Activated CD4-positive, alpha-beta T cell treated with anti-CD3 and anti-CD28 coated beads for 1 hour (primary cell): ENCODE measurements around the gene SKIC3.

Experiments
- DNase-seq: peaks from one replicate; pipeline ENCODE4 v3.0.0-alpha.2; 2020

The SKIC3 gene

DNA sequence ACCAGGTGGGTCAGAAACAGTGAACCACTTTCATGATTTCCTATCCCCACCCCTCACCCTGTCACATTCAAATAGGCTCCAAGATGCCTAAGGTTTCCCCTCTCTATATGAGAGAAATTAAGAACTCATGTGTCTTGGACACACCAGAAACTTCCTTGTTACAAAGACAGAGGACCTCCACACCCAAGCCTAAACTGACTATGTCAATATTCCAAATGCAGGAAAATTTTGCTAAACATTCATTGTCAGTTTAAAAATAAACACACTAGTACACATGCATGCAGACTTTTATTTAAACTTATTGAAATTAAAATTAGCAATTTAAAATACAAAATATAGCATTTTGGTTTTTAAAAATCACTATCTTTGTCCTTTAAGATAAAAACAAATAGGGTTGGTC lies 26.2 kb downstream of the SKIC3 start:
- DNase-seq: no peak

DNA sequence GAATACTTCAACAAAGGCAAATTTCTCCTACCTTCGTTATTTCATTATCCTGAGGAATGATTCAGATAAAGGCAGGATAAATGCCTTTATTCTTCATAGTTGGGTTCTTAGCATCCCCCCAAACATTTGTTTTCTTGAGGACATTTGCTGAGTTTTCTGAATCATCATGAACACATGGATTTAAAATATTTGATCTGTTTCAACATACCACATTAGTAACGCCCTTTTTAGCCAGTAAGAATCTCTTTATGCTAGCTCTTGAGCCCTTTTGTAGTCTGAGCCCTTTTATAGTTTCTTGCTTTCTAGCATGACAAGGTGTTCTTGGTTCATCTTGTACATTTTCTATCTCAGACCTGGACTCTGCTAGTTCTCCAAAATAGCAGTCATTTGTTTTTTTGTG lies 27.9 kb downstream of the SKIC3 start:
- no peak for DNase-seq

DNA sequence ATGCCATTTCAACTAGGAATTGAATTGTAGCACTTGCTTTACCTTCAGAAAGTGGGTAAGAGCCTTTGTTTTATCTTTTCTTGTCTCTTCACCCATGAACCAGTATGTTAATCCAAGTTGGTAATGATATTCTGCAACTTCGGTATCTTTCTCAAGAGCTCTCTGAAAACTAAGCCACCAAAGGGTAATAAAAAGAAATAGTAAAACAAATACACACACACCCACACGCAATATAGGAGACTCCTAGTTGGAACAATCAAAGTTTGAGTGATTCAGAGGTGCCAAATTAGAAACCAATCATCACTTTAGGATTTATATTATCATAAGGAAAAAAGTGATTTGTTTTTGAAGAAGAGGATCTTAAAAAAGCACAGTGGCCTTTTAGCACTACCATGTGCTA lies 30.4 kb downstream of the SKIC3 start:
- DNase-seq: no peak

DNA sequence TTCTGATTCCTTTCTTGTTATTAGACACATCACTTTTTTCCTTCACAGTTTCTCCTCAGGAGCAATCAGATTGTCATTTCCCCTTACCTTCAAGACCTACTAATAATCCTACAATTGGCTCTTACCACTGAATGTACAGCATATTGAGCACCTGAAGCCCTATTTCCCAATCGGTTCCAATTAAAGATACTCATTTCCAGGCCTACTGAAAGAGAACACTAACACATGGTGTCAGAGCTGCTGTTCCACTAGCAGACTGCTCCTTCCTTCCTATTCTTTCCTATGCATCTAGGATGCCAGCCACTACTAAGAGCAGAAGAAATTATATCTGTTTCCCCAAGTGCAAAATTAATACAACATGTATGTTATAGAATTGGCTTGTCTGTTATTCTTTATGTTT lies 34.6 kb downstream of the SKIC3 start:
- no peak for DNase-seq

DNA sequence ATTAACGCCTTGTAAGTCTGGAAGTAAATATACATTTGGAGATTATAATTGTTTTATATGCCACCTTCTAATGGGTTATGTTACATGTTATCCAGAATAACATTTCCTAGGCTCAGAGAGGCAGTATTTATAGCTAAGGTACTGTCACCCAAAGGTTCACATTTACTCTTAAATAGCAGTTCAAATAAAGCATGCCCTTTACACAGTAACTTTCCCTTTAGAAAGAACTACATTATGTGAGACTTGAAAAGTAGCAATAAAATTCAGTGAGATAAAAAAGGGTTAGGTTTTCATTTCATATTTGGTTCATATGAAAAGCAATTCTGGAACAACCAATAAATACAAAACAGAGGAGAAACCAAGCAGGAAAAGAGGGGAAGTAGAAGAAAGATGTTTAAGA lies 35.1 kb downstream of the SKIC3 start:
- DNase-seq: no peak

DNA sequence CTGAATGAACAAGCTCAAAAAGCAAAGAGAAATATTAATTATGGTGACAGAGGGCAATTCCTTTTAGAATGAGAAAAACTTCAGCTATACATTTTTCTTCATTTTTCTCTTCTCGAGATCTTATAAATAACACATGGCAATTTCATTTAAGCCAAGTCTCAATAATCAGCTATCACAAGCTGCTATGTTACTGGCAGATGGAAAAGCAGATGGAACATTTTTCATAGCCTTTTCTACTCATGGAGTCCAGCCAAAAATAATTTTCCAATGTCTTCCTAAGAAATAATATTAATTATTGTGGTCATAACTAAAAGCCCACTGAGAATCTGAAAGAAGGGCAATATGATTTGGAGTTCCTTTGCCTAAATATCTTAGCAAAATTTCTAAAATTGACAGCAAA lies 35.6 kb downstream of the SKIC3 start:
- no peak for DNase-seq

DNA sequence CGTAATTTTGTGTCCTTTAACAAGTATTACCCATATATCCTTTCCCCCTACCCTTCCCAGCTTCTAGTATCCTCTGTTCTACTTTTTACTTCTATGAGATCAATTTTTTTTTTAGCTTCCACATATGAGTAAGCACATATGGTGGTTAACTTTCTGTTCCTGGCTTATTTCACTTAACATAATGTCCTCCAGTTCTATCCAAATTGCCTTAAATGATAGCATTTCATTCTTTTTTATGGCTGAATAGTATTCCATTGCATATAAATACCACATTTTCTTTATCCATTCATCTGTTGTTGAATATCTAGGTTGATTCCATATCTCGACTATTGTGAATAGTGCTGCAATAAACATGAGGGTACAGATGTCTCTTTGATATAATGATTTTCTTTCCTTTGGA lies 36.4 kb downstream of the SKIC3 start:
- DNase-seq: no peak

DNA sequence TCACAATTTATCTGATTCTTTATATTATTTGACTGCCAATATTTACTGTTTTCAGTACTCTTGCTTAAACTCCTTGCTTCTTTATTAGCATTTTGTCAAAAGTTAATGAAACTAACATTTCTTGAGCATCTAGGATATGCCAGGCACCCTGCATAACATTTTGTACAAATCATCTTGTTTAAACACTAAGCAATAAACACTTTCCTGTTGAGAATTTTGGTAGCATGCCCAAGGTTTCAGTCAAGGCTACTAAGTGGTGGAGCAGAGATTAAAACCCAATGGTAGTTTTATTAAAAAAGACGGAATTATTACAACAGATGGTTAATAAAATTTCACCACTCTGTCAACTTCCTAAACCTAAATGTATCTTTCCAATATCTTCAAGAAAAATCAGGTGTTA lies 43.2 kb downstream of the SKIC3 start:
- no peak for DNase-seq

DNA sequence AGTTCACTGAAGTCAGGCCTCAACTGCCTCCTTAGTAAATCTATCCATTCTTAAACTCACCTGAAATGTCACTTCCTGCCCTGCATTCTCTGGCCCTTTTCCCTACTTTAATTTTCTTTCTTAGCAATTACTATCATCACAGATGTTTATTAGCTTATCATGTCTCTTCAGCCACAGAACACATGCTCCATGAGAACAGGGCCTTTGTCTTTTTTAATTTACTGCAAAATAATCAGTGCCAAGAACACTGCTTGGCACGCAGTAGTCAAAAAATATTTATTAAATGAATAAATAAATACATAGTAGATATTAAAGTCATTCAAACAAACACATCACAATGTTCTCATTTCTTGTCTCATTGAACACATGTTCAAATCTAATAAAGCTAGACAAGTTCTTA lies 46.2 kb downstream of the SKIC3 start:
- no peak for DNase-seq
